ENCODE data around the gene ASTL. TPM values are rescaled to one million over a fixed set of nuclear protein-coding genes. Genes with fewer than 3 reads are reported as not detected.

Gene ASTL
- total RNA-seq, 1 experiment from 2014 or later, result 0.23 TPM

- Histone ChIP-seq H3K36me3 (ENCODE audit: control insufficient read depth, insufficient read depth, low read length) (no peaks in the 10 kb centered on the region), H3K4me3 (ENCODE audit: low read depth, low read length) (no peak overlapping the region), H3K27me3 (replicated peaks; ENCODE audit: control insufficient read depth, insufficient read depth, low read length) (no peaks in the 10 kb centered on the region), H3K9me3 (no peaks in the 10 kb centered on the region), H3K4me1 (peaks cover 20% of the 10 kb centered on the region)
- POLR2A ChIA-PET, result no interaction called here
- no peak for DNase-seq
- no peak overlapping the region for H3K4me3 Mint-ChIP-seq (ENCODE audit: unreplicated experiment)
- CTCF ChIA-PET, result interaction anchor here (1.1 to 1.4 kb wide), 2 partner anchors 61 to 121 kb away, joined by 4 to 7 read pairs; no protein-coding TSS in a partner anchor
- H3K4me1 Mint-ChIP-seq (ENCODE audit: low read depth, unreplicated experiment), result peaks cover 5% of the 10 kb centered on the region
- H3K36me3 Mint-ChIP-seq (ENCODE audit: insufficient read depth, unreplicated experiment), result no peaks in the 10 kb centered on the region
- BruUV-seq (replicated peaks), result no TSS peak
- no peaks in the 10 kb centered on the region for H3K9me3 Mint-ChIP-seq (ENCODE audit: unreplicated experiment)
- no peak overlapping the region for H3K27ac Mint-ChIP-seq (ENCODE audit: unreplicated experiment)
- intact Hi-C loops (cut with micrococcal nuclease; ENCODE audit: unreplicated experiment), result loop anchor here (10.0 kb wide), 2 partner anchors 89 to 119 kb away; partner anchors contain the start of gene ANKRD36C
- TF ChIP-seq CTCF (IDR thresholded peaks at IDR 0.05; ENCODE audit: insufficient read depth in 1 of 2, low read depth in 1 of 2, low read length in 1 of 2, severe bottlenecking in 1 of 2, unreplicated experiment in 1 of 2), result peak in 1 of 2 experiments; percentile 20
- H3K27me3 Mint-ChIP-seq (ENCODE audit: insufficient read depth, unreplicated experiment), result peaks cover 10% of the 10 kb centered on the region
Observed at GRCh38 chr2:96113367-96113677, 25.0 kb downstream of the ASTL start.

GRCh38 chr2:96112501-96113366 lies 25.6 kb downstream of the ASTL start:
- H3K27ac Mint-ChIP-seq (ENCODE audit: unreplicated experiment), result no peak overlapping the region
- H3K4me3 Mint-ChIP-seq (ENCODE audit: unreplicated experiment), result no peak overlapping the region
- no peaks in the 10 kb centered on the region for H3K9me3 ChIP-seq
- TF ChIP-seq CTCF (IDR thresholded peaks at IDR 0.05; ENCODE audit: insufficient read depth in 1 of 2, low read depth in 1 of 2, low read length in 1 of 2, severe bottlenecking in 1 of 2, unreplicated experiment in 1 of 2), result no peak
- no peaks in the 10 kb centered on the region for H3K9me3 Mint-ChIP-seq (ENCODE audit: unreplicated experiment)
- H3K27me3 ChIP-seq (replicated peaks; ENCODE audit: control insufficient read depth, insufficient read depth, low read length), result no peaks in the 10 kb centered on the region
- H3K4me1 Mint-ChIP-seq (ENCODE audit: low read depth, unreplicated experiment), result peaks cover 4% of the 10 kb centered on the region
- no peak overlapping the region for H3K4me3 ChIP-seq (ENCODE audit: low read depth, low read length)
- no peak for DNase-seq
- POLR2A ChIA-PET, result no interaction called here
- CTCF ChIA-PET, result interaction anchor here (1.1 to 1.4 kb wide), 2 partner anchors 61 to 120 kb away, joined by 4 to 7 read pairs; no protein-coding TSS in a partner anchor
- no peaks in the 10 kb centered on the region for H3K36me3 ChIP-seq (ENCODE audit: control insufficient read depth, insufficient read depth, low read length)
- H3K27me3 Mint-ChIP-seq (ENCODE audit: insufficient read depth, unreplicated experiment), result peaks cover 9% of the 10 kb centered on the region
- no peaks in the 10 kb centered on the region for H3K36me3 Mint-ChIP-seq (ENCODE audit: insufficient read depth, unreplicated experiment)
- no TSS peak for BruUV-seq (replicated peaks)
- peaks cover 19% of the 10 kb centered on the region for H3K4me1 ChIP-seq
- intact Hi-C loops (cut with micrococcal nuclease; ENCODE audit: unreplicated experiment), result loop anchor here (10.0 kb wide), 2 partner anchors 88 to 118 kb away; partner anchors contain the start of gene ANKRD36C

GRCh38 chr2:96111823-96112500 lies 26.3 kb downstream of the ASTL start:
- Histone ChIP-seq H3K36me3 (ENCODE audit: control insufficient read depth, insufficient read depth, low read length) (no peaks in the 10 kb centered on the region), H3K9me3 (no peaks in the 10 kb centered on the region), H3K4me3 (ENCODE audit: low read depth, low read length) (no peak overlapping the region), H3K27me3 (replicated peaks; ENCODE audit: control insufficient read depth, insufficient read depth, low read length) (no peaks in the 10 kb centered on the region), H3K4me1 (peaks cover 12% of the 10 kb centered on the region; the same call in 1 of the 2 replicates)
- no TSS peak for BruUV-seq (replicated peaks)
- Mint-ChIP-seq H3K4me3 (ENCODE audit: unreplicated experiment) (no peak overlapping the region), H3K4me1 (ENCODE audit: low read depth, unreplicated experiment) (no peaks in the 10 kb centered on the region), H3K36me3 (ENCODE audit: insufficient read depth, unreplicated experiment) (no peaks in the 10 kb centered on the region), H3K27ac (ENCODE audit: unreplicated experiment) (no peak overlapping the region), H3K27me3 (ENCODE audit: insufficient read depth, unreplicated experiment) (peaks cover 7% of the 10 kb centered on the region), H3K9me3 (ENCODE audit: unreplicated experiment) (no peaks in the 10 kb centered on the region)
- DNase-seq, result no peak
- intact Hi-C loops (cut with micrococcal nuclease; ENCODE audit: unreplicated experiment), result loop anchor here (10.0 kb wide), 2 partner anchors 87 to 117 kb away; partner anchors contain the start of gene ANKRD36C
- CTCF ChIA-PET, result no interaction called here
- TF ChIP-seq CTCF (IDR thresholded peaks at IDR 0.05; ENCODE audit: insufficient read depth in 1 of 2, low read depth in 1 of 2, low read length in 1 of 2, severe bottlenecking in 1 of 2, unreplicated experiment in 1 of 2), result no peak
- POLR2A ChIA-PET, result no interaction called here
